Pancreas (tissue), 10 donors: ENCODE data around the gene BCL6. TPM values are rescaled to one million over a fixed set of nuclear protein-coding genes. Genes with fewer than 3 reads are reported as not detected.

ENCODE experiments used
- ATAC-seq, 4 donors: fragments of 200-7000 bp; cut with Tn5 transposase; one replicate each; pipeline versions ENCODE4 v1.8.0 to v1.9.1; 2020; ENCODE audit warnings: mild to moderate bottlenecking in 4 of 4, moderate library complexity in 4 of 4
- DNase-seq, 6 donors: peaks; one replicate each; pipeline ENCODE4 v3.0.0-alpha.2; 2020
- FAIRE-seq: peaks from 2 replicates; lab custom pipeline; 2012; peaks lifted over from hg19 to GRCh38; lab: Jason Lieb, UNC
- H3K27ac ChIP-seq, 4 donors: fragments of 200-600 bp; sonication (generic); 1 replicate in 3 of 4; 2 replicates in 1 of 4; pipeline versions ENCODE4 v1.5.0 to v1.8.0; 2020
- H3K27me3 ChIP-seq, 4 donors: fragments of 200-600 bp; one replicate each; pipeline ENCODE4 v1.8.0; 2021
- H3K36me3 ChIP-seq, 3 donors: fragments of 200-600 bp; sonication (generic) in 1 of 3; one replicate each; pipeline versions ENCODE4 v1.5.0 to v1.8.0; 2020 to 2021
- H3K4me1 ChIP-seq, 3 donors: fragments of 200-600 bp; one replicate each; pipeline ENCODE4 v1.8.0; 2021
- H3K4me3 ChIP-seq, 4 donors: fragments of 200-600 bp; sonication (generic) in 2 of 4; one replicate each; pipeline versions ENCODE4 v1.5.0 to v1.8.0; 2020 to 2021
- H3K9me3 ChIP-seq, 4 donors: fragments of 200-600 bp; one replicate each; pipeline ENCODE4 v1.8.0; 2021
- CTCF ChIP-seq, 4 donors: fragments of 200-600 bp; sonication (generic) in 3 of 4; IDR thresholded peaks; one replicate each; pipeline versions ENCODE4 v1.5.0 to v1.8.0; 2021; ENCODE audit warnings: antibody characterized with exemption in 4 of 4
- WGBS, 2 donors: extraction: QIAGEN DNeasy Blood & Tissue Kit; methylation state at CpG; one replicate each; pipeline ENCODE4 v1.1.7; 2013; 5-methylcytosine and 5-hydroxymethylcytosine counted together
- intact Hi-C, 3 donors: fragments of 100-400 bp; cut with DNase I; formaldehyde crosslinking; loops; one replicate each; pipeline versions ENCODE4 v1.11.1 to v1.14.2; 2022
- polyA plus RNA-seq, 2 donors: library from polyadenylated mRNA; stranded (reverse); fragments of 200-250 nt; gene quantifications; one replicate each; pipeline ENCODE4 v1.2.3, GENCODE V29; 2013
- total RNA-seq, 6 donors: library from RNA; stranded (reverse); fragmentation: NEBNext Ultra II Directional in 4 of 6; extraction: Animal tissue kit (Norgen Biotek cat#: 25700) in 4 of 6; gene quantifications; one replicate each; pipeline versions ENCODE4 v1.2.1 to v1.2.4, GENCODE V29; 2021 to 2023
- donor health status: healthy with polysubstance abuse.
- donor health status: DM: no; HTN: no; CAD: no; lungs with moderate emphysema.
- donor health status: DM: no; HTN: no; CAD: no.
- donor health status: control.
- donor health status: control.
- donor health status: Bipolar disorder and iron deficiency.
- donor health status: DM: yes; HTN: yes; CAD: no.
- donor health status: DM: no; HTN: no; CAD: no.
- donor health status: DM: no; HTN: no; CAD: no.
- donor health status: DM: yes; HTN: yes; CAD: no.

Gene BCL6
- total and polyA plus RNA-seq, 8 donors, result 19.0 to 48.1 (median 30.5) TPM

- no peaks in the 10 kb centered on the region for H3K4me1 ChIP-seq
- 82 to 88% methylated on average over 2 of the region's 2 CpGs for WGBS, 2 donors
- no peak for DNase-seq
- H3K27ac ChIP-seq, result no peak overlapping the region
- no peak for FAIRE-seq
- H3K27me3 ChIP-seq, result no peaks in the 10 kb centered on the region
- no peak overlapping the region for H3K4me3 ChIP-seq
- no peaks in the 10 kb centered on the region for H3K9me3 ChIP-seq
- no peaks in the 10 kb centered on the region for H3K36me3 ChIP-seq
- TF ChIP-seq CTCF (IDR thresholded peaks at IDR 0.05), result no peak
- intact Hi-C loops, result no loop called here
- ATAC-seq, result no peak
Measured at GRCh38 chr3:187778726-187779125, 33.5 kb upstream of the BCL6 start.

GRCh38 chr3:187777331-187777941 lies 32.2 kb upstream of the BCL6 start:
- H3K27ac ChIP-seq, result no peak overlapping the region
- H3K4me1 ChIP-seq, result no peaks in the 10 kb centered on the region
- 74 to 77% methylated on average over 6 of the region's 6 CpGs for WGBS, 2 donors
- intact Hi-C loops, result no loop called here
- FAIRE-seq, result no peak
- no peaks in the 10 kb centered on the region for H3K9me3 ChIP-seq
- ATAC-seq, result peak in 2 of 4 donors; percentile 67 to 72
- H3K27me3 ChIP-seq, result no peaks in the 10 kb centered on the region
- no peaks in the 10 kb centered on the region for H3K36me3 ChIP-seq
- no peak for DNase-seq
- TF ChIP-seq CTCF (IDR thresholded peaks at IDR 0.05), result no peak
- no peak overlapping the region for H3K4me3 ChIP-seq

- FAIRE-seq, result no peak
- Histone ChIP-seq H3K36me3 (no peaks in the 10 kb centered on the region), H3K4me1 (no peaks in the 10 kb centered on the region), H3K9me3 (no peaks in the 10 kb centered on the region), H3K4me3 (no peak overlapping the region), H3K27me3 (no peaks in the 10 kb centered on the region), H3K27ac (no peak overlapping the region)
- no peak for DNase-seq
- TF ChIP-seq CTCF (IDR thresholded peaks at IDR 0.05), result no peak
- WGBS, 2 donors, result 55 to 65% methylated on average over 1 of the region's 1 CpG
- intact Hi-C loops, result no loop called here
- no peak for ATAC-seq
Measured at GRCh38 chr3:187775549-187775948, 30.3 kb upstream of the BCL6 start.

GRCh38 chr3:187774185-187774789 lies 29.0 kb upstream of the BCL6 start:
- DNase-seq (peak in 1 of 6 donors; percentile 36), ATAC-seq (peak in 2 of 4 donors; percentile 49 to 58)

More at GRCh38 chr3:187774185-187774789, 29.0 kb upstream of the BCL6 start:
- intact Hi-C loops, result no loop called here
- TF ChIP-seq CTCF (IDR thresholded peaks at IDR 0.05), result no peak
- no peak overlapping the region for H3K27ac ChIP-seq
- no peak for FAIRE-seq
- no peaks in the 10 kb centered on the region for H3K36me3 ChIP-seq
- no peak overlapping the region for H3K4me3 ChIP-seq
- no peaks in the 10 kb centered on the region for H3K4me1 ChIP-seq
- no peaks in the 10 kb centered on the region for H3K27me3 ChIP-seq
- no peaks in the 10 kb centered on the region for H3K9me3 ChIP-seq
- WGBS, 2 donors, result 78 to 81% methylated on average over 8 of the region's 8 CpGs
